HG03025 (cell line): ENCODE measurements around the gene SYCP1.
"Not testable (repeated sequence)": the region's sequence is repeated elsewhere in the genome, so short reads cannot be mapped to it uniquely, and the experiment has no call there.

Source experiments
- ATAC-seq: cut with Tn5 transposase; IDR thresholded peaks from one replicate; pipeline ENCODE4 v1.9.1; 2021; ENCODE audit warnings: mild to moderate bottlenecking, moderate library complexity; ENCODE audit not compliant: unreplicated experiment, low FRiP score

SYCP1 gene, protein sequence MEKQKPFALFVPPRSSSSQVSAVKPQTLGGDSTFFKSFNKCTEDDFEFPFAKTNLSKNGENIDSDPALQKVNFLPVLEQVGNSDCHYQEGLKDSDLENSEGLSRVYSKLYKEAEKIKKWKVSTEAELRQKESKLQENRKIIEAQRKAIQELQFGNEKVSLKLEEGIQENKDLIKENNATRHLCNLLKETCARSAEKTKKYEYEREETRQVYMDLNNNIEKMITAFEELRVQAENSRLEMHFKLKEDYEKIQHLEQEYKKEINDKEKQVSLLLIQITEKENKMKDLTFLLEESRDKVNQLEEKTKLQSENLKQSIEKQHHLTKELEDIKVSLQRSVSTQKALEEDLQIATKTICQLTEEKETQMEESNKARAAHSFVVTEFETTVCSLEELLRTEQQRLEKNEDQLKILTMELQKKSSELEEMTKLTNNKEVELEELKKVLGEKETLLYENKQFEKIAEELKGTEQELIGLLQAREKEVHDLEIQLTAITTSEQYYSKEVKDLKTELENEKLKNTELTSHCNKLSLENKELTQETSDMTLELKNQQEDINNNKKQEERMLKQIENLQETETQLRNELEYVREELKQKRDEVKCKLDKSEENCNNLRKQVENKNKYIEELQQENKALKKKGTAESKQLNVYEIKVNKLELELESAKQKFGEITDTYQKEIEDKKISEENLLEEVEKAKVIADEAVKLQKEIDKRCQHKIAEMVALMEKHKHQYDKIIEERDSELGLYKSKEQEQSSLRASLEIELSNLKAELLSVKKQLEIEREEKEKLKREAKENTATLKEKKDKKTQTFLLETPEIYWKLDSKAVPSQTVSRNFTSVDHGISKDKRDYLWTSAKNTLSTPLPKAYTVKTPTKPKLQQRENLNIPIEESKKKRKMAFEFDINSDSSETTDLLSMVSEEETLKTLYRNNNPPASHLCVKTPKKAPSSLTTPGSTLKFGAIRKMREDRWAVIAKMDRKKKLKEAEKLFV

DNA sequence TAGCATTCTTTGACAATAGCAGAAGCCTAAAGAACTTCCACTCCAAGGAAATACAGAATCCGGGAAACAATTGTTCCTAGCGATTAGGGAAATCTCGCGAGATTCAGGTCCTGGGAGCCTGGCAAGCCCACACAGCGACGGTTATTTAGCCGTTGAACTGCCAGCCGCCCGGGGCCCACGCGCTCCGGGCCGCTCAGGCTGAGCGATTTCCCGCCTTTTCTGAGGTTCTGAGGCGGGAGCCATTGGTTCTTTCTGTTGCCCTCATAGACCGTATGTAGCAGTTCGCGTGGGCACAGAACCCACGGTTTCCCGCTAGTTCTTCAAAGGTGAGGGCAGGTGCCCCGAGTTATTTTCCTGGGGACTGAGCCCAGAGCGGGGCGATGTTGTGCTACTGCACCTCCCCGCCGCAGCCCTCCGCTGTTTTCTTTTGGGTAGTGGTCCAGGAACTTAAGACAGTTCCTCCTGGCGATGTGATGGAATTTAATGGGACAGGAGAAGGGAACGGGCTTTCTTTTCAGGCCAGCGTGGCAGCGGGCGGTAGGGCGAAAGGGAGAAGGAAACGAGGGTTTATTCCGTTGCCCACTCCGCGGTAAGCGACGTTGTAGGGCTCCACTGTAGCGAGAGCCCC lies at the start of gene SYCP1:
TSS of gene SYCP1 (plus strand) at position 171 of the 628 bp plus-strand sequence. CDS start 602 bp downstream, outside the sequence.
- ATAC-seq = no peak

DNA sequence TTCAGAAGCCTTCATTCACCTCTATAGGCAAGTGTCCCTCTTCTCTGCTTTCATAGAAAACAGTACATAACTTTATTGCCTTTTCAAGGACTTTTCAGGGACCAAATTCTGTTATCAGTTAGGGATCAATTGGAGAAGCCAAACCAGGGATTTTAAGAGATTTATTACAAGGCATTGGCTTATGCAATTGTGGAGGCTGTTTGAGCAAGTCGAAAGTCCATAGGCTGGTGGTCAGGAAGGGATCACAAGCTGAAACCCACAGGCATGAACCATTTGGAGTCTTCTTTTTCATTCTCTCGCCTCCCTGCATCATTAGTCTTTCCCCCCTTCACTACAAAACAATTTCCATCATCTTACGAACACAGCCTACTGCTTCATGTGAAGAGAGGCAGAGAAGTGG lies 34.8 kb upstream of the SYCP1 start:
- ATAC-seq = no peak

DNA sequence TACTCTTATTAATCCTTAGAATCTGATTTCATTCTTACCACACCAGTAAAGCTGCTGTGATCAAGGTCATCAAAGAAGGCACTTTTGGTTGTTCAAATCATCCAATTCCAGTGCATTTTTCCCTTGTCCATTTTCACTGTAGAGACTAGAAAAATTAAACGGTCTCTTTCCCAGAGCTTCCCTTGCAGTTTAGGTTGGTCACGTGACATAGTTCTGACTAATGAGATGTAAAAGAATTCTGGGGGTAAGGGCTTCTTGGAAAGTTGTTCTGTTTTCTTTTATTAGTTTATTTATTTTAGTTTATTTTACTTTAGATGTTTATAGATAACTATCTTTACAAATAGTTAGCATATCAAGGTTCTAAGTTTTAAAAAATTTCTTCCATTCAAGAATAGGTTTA lies 34.3 kb upstream of the SYCP1 start:
- no peak for ATAC-seq

DNA sequence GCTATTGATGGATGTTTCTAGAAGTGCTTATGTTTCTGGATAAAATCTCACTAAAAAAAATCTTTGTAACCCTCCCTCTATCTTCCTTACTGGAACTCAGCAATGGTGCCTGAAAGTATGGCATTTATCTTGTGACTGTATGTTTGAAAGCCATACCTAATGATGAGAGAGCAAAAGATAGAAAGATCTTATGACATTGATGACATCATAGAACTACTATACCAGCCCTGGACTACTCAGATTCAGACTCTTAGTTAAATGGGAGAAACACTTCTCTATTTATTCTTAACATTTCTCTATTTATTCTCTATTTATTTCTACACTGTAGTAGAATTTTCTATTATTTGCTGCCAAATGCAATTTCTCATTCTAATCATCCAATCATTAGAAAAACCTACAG lies 32.7 kb upstream of the SYCP1 start:
- ATAC-seq = no peak

DNA sequence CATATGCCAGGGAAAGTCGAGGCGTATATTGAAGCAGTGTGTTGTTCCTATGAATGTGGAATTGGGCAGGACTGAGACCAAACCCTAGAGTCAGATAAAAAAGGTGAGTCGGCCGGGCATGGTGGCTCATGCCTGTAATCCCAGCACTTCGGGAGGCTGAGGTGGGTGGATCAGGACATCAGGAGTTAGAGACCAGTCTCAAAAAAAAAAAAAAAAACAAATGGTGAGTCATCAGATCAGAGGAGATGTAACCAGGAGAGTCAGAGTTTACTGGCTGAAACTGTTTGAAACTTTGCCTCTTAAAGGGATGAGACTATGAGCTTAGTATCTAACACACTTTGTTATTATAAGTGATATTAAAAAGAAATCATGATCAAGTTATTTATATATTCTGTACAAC lies 26.4 kb upstream of the SYCP1 start:
- ATAC-seq = no peak

DNA sequence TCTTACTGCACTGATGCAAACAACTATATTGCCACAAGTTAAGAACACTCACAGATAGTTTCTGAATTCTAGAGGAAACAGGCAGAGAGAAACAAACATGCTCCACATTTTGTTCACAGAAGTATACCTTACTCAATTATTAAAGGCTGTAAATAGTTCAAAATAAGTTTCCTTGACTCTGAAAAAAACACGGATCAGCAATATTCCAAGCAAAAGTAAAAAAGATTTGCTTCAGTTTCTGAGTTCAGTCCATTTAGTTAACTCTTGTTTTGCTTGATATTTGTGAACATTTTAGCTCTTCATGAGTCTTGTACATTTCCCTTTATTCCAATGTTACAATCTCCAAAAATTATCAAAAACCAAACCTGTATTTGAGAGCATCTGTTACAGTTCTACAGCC lies 24.6 kb upstream of the SYCP1 start:
- not testable (repeated sequence) for ATAC-seq

DNA sequence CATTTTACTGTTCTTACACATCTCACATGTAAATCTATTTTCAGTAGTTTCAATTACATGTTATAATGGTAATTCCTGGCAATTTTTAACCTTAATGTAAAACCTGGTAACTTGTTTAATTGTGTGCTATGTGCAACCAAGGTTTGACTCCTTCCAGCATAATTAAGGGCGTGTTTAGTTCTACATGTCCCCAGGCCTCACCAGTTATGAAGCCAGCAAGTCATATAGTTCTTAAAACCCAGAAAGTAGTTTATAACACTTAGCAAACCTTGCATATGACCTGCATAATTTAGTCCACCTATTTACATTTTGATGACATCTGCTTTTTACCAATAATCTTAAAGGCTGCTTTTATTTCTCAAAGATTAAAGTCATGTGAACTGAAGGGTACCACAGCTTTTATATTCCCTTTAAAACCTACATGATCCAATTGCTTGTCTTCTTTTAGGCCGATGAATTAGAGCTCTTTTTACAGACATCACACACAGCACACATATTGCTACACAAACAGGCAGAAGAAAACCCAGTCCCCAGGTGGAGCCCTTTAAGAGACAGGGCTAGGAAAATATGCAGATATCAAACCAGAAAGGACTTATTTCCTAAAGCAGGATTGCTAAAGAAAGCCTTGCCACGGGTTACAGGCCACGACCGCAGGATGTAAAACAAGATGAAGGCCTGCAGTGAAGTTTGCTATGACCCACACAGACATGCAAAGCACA lies 23.2 kb upstream of the SYCP1 start:
- no peak for ATAC-seq

DNA sequence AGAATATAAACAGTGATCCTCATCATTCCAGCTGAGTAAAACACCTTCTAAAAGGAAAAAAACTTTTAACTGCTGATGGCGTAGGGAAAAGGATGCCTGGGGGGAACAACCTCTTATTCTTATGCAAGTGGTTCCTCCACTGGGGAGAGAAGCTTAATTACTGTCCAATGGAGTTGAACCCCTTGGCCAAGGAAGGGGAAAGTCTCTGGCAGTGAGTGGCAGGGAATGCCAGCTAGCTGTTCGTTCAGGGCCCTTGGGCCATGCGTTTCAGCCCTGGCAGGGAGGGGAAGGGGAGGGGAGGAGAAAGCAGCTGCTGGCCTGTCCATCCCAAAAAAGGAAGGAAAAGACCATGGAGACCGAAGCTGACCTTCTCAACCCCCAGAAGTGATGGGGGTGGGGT lies 22.6 kb upstream of the SYCP1 start:
- no peak for ATAC-seq

DNA sequence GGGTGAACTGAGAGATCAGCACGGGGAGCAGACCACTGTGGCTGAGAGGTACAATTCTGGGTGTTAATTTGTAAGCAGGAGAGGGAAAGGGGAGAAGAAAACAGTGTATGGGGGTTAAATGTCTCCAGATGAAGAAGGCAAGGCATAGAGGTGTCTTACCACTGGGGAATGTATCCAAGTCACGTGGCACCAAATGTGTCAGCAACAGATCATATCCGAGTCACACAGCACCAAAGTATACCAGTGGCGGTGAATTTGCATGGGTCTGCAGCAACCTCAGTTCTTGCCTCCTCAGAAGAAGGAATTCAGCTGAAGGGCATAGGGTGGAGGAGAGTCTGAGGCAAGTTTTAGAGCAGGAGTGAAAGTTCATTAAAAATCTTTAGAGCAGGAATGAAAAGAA lies 21.2 kb upstream of the SYCP1 start:
- ATAC-seq = no peak

DNA sequence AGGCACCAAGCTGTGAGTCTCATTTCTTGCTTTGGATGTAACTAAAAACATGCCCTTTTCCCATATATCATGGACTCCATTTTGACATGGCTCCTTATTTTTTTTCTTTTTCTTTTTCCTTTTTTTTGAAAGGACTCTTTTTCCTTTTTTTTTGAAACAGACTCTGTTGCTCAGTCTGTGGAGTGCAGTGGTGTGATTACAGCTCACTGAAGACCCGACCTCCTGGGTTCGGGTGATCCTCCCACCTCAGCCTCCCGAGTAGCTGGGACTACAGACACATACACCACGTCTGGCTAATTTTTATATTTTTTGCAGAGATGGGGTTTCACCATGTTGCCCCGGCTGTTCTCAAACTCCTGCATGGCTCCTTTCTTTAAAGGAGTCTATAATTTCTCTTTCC lies 10.4 kb upstream of the SYCP1 start:
- ATAC-seq = no peak

DNA sequence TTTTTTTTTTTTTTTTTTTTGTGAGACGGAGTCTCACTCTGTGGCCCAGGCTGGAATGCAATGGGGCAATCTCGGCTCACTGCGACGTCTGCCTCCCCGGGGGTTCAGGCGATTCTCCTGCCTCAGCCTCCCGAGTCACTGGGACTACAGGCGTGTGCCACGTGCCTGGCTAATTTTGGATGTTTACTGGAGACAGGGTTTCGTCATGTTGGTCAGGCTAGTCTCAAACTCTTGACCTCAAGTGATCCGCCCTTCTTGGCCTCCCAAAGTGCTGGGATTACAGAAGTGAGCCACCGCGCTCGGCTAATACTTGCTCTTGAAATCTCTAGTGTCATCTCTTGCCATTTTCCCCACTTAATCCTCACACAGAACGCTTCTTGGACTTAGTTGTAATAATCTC lies 1.1 kb upstream of the SYCP1 start:
- no peak for ATAC-seq

DNA sequence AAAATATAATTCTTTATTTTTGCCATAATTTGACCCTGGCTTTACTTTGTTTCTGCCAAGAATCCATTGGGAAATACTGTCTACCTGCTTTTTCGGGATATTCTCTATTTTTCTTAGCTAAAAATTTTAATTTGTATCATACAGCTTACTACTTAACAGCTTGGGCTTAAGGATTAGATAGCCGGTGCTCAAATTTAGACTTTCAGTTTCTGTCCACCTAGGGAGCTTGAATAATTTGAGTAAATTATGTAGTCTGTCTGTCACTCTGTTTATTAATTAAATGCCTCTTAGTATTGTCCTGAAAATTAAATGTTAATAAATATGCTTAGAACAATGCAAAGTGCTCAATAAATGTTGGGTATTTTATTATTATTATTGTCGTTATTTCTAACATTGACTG lies 6.7 kb downstream of the SYCP1 start:
- no peak for ATAC-seq

DNA sequence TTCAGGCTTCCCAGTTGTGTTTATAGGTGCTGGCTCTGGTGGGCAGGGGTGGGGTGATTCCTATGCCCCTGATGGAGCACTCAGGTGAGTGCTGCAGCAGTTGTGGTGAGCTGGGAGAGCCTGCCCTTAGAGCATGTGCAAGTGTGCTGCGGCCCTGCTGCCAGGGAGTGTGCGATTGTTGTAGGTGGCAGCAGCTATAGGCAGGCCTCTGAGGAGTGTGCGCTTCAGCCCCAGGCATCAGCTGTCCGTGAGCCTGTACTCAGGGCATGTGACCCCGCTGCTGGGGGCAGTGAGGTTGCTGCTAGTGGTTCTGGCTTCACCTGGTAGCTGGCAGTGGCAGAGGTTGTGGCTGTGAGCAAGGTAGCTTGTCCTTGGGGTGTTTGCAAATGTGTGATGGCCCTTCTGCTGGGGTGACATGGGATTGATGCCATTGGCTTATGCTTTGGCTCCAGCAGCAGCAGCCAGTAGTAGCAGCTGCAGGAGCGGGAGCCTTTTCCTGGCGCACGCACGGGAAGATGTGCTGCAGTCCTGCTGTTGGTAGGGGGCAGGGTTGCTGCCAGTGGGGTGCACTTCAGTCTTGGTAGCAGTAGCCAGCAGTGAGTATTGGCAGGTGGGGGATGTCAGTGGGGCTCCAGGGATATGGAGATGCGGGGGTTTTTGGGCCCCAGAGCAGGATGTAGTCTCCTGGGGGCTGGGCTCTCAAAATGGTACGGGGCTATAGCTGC lies 37.7 kb downstream of the SYCP1 start:
- ATAC-seq = no peak

DNA sequence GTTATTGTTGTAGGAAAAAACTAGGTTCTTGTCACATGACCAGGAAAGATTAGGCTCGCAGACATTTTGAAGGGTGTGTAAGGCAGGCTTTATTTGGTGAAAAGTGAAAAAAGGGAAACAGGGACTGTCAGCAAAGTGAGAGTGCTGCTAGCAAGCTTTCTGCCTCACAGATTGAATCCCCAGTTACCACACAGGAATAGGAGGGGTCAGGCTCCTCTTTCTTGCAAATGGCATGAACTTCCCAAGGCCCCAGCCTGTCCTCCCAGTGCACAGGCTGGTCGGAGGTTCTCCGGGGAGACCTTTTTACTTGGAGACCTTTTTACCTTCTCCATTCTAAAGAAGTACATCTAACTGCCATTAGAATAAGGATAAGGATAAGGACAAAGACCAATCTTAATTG lies 42.1 kb downstream of the SYCP1 start:
- no peak for ATAC-seq

DNA sequence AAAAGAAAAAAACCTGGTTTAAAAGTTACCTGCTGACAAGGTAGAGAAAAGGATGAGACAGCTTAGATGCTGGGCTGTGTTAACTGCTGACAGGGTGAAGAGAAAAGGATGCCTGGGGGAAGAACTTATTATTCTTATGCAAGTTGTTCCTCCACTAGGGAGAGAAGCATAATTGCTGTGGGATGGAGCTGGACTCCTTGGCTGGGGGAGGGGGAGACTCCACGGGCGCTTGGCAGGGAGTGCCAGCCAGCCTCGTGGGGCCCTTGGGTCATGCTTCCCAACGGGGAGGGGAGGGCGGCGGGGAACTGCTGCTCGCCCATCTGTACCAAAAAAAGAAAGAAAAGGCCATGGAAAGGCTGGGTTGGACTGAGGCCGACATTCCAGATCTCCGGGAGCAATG lies 47.2 kb downstream of the SYCP1 start:
- ATAC-seq = no peak

DNA sequence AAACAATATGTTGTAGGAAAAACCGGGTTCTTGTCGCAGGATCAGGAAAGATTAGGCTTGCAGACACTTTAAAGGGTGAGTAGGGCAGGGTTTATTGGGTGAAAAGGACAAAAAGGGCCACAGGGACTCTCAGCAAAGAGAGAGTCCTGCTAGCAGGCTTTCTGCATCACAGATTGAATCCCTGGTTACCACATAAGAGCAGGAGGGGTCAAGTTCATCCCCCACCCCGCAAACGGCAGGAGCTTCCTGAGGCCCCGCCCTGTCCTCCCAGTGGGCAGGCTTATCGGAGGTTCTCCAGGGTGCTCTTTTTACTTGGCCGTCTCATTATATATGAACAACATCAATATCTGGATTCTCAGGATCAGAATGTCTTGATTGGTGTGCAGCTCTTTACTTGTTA lies 47.7 kb downstream of the SYCP1 start:
- ATAC-seq = no peak

DNA sequence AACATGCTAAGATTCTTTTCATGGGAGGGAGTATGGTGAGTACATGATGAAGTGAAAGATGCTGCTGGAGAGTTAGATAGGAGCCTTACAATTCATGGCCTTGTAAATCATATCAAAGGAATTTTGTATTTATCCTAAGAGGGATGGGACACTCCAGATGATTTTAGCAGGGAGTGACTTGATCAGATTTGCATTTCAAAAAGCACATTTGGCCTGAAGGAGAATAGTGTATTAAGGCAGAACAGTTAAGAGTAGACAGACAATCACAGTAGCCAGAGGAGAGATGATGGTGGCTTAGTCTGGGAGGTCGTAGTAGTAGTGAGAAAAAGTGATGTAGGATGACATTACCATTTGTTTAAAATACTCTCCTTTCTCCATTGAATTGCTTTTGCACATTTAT lies 48.8 kb downstream of the SYCP1 start:
- ATAC-seq = no peak

DNA sequence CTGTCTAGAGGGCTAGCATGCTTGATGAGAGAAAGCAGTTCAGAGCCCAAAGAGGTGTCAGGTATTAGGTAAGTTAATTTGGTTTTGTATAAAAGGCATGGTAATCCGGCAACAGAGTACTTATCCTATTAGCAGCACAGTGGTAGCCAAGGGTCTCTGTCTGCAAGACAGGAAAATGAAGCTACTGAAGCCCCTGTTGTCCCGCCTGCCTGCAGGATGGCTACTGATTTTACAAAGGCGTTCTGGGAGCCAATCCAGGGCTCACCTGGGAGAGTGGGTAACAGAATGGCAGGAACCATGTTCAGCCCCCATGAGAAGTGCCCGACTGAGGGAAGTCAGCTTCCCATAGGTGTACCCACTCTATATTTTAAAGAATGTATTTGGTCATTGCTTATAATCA lies 61.1 kb downstream of the SYCP1 start:
- not testable (repeated sequence) for ATAC-seq

DNA sequence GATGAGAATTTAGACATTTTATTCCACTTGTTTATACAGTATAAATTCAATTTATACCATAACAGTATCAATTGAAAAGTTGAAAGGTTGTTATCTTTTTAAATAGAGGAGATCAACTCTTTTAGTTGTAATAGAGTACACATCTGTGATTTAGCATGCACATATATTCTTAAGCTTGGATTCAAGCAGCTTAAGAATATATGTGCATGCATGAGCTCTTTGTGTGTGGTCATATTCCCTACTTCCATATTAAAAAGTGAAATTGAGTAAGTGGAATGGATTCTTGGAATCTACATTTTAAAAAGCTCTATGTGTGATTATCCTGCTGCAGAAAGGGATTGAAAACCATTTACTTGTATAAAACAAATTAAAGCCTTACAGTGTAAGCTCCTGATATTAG lies 71.9 kb downstream of the SYCP1 start:
- ATAC-seq = no peak

DNA sequence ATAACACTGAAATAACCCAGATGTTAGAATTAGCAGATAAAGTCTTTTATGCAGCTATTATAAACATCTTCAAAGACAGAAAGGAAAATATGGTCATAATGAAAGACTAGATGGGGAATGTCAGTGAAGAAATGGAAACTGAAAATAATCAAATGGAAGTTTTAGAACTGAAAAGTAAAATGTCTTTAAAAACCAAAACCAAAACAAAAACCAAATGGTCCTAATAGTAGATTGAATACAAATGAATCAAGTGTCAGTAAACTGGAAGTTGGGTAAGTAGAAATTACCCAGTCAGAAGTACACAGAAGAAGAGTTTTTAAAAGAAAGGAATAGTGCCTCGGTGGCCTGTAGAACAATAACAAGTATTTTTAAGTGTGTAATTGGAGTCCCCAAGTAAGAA lies 72.7 kb downstream of the SYCP1 start:
- ATAC-seq = no peak
